ENCODE data around the gene GP9. TPM values are rescaled to one million over a fixed set of nuclear protein-coding genes. Genes with fewer than 3 reads are reported as not detected.

Gene GP9
- total and polyA plus RNA-seq, 4 donors: 0.16 to 12.0 TPM; not detected in 2

- H3K27ac ChIP-seq (ENCODE audit: low read depth in 1 of 2, low read length in 2 of 2): no peak overlapping the region
- 92% methylated on average over 11 of the region's 11 CpGs for WGBS
- H3K27me3 ChIP-seq (ENCODE audit: control insufficient read depth in 4 of 4, insufficient read depth in 4 of 4, low read length in 3 of 4): no peaks in the 10 kb centered on the region
- TF ChIP-seq GABPA (IDR thresholded peaks at IDR 0.05 in 1 of 2, conservative IDR thresholded peaks at IDR 0.05 in 1 of 2) (no peak), TAF1 (conservative IDR thresholded peaks at IDR 0.05) (no peak), MAX (IDR thresholded peaks at IDR 0.05) (no peak), HNF4G (IDR thresholded peaks at IDR 0.05) (no peak), ZBTB33 (IDR thresholded peaks at IDR 0.05) (no peak), REST (IDR thresholded peaks at IDR 0.05) (no peak), CTCF (IDR thresholded peaks at IDR 0.05; ENCODE audit: low read depth, low read length, missing input control) (no peak), FOXA2 (IDR thresholded peaks at IDR 0.05) (no peak), JUND (IDR thresholded peaks at IDR 0.05) (no peak), HNF4A (conservative IDR thresholded peaks at IDR 0.05) (no peak), RXRA (IDR thresholded peaks at IDR 0.05) (no peak), FOXA1 (IDR thresholded peaks at IDR 0.05) (no peak), YY1 (IDR thresholded peaks at IDR 0.05) (no peak), ATF3 (IDR thresholded peaks at IDR 0.05) (no peak), RAD21 (IDR thresholded peaks at IDR 0.05) (no peak), EGR1 (IDR thresholded peaks at IDR 0.05; ENCODE audit: low read depth in 2 of 2) (no peak)
- H3K4me1 ChIP-seq (ENCODE audit: control insufficient read depth in 4 of 4, insufficient read depth in 4 of 4, low read length in 3 of 4): peaks cover 2 to 11% (median 10%) of the 10 kb centered on the region in 4 donors
- H3K36me3 ChIP-seq (ENCODE audit: control insufficient read depth in 4 of 4, insufficient read depth in 3 of 4, low read depth in 1 of 4, low read length in 3 of 4): no peaks in the 10 kb centered on the region
- H3K4me3 ChIP-seq (ENCODE audit: low read depth in 1 of 3, low read length in 3 of 3): no peak overlapping the region
- H3K9ac ChIP-seq (ENCODE audit: low read depth in 1 of 2, low read length in 2 of 2): no peak overlapping the region
- no peaks in the 10 kb centered on the region for H3K9me3 ChIP-seq (ENCODE audit: control insufficient read depth in 4 of 4, low read length in 3 of 4)
- DNase-seq (ENCODE audit: low spot score): no peak
These were observed 1.1 kb upstream of the GP9 start for GRCh38 chr3:129059311-129059958.

Data from liver (tissue), 9 donors.